ENCODE measurements around the gene HPSE2. TPM values are rescaled to one million over a fixed set of nuclear protein-coding genes. Genes with fewer than 3 reads are reported as not detected.

The HPSE2 gene
- total and polyA plus RNA-seq, 2 donors (not counting 1 experiment from before 2014, with no cell fraction given), result not detected

DNA sequence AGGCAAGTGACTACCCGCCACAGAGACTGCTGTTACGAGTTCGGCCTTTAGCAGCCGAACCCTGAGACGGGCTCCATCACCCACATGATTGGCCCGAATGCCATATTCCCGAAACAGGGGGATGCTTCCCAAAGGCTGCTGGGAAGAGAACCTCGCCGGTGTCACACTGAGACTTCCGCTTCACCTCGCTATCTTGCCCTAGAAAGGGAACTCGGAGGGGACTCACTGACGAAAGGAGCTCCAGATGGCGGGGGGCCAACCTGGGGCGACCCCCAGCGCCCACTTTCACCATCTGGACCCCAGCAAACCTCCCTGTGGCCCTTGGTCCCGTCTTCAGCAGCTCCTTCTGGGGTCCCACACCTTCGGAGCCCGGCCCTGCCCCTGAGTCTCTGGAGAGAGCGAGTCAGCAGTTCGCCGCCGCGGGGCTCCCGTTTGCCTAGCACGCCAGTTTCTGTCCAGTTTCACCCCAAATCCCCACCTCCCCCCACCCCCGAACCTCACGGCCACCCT lies 789.4 kb downstream of the HPSE2 start:
- peaks cover 28 to 39% of the 10 kb centered on the region in 2 donors for H3K4me1 ChIP-seq (ENCODE audit: control insufficient read depth in 2 of 2, insufficient read depth in 2 of 2, low read length in 2 of 2)
- peak overlapping the region; percentile 55 to 88 (median 82) for H3K4me3 ChIP-seq (ENCODE audit: control extremely low read depth in 1 of 5, extremely low read depth in 1 of 5, insufficient read depth in 1 of 5, low read depth in 2 of 5, low read length in 4 of 5)
- Mint-ChIP-seq H3K9me3 (ENCODE audit: insufficient read depth) (no peaks in the 10 kb centered on the region), H3K4me1 (peaks cover 55% of the 10 kb centered on the region), H3K4me3 (peak overlapping the region; percentile 90), H3K27ac (peak overlapping the region; percentile 95), H3K27me3 (no peaks in the 10 kb centered on the region)
- peak overlapping the region; percentile 94 to 97 for H3K27ac ChIP-seq (ENCODE audit: low read length in 2 of 2)
- H3K9me3 ChIP-seq (ENCODE audit: control extremely low read depth in 1 of 3, control insufficient read depth in 2 of 3, insufficient read depth in 1 of 3, low read length in 2 of 3), result no peaks in the 10 kb centered on the region
- H2AFZ ChIP-seq (ENCODE audit: insufficient read depth, low read depth, low read length, poor library complexity, severe bottlenecking), result peak overlapping the region; percentile 93
- WGBS (ENCODE audit: insufficient coverage), result 2% methylated on average over 23 of the region's 28 CpGs
- ATAC-seq (ENCODE audit: low read depth) (peak; percentile 12), DNase-seq (peak; percentile 78)
- H3K79me2 ChIP-seq (ENCODE audit: control insufficient read depth, insufficient read depth, low read length), result peaks cover 20% of the 10 kb centered on the region
- ChIA-PET CTCF (interaction anchor here (0.7 to 1.9 kb wide), 2 partner anchors 21 to 800 kb away, joined by 3 to 8 read pairs; no protein-coding TSS in a partner anchor), POLR2A (interaction anchor here (0.8 to 1.3 kb wide), 2 partner anchors 21 to 312 kb away, joined by 3 to 5 read pairs; partner anchors contain the start of gene R3HCC1L)
- TF ChIP-seq, protein P1, sequence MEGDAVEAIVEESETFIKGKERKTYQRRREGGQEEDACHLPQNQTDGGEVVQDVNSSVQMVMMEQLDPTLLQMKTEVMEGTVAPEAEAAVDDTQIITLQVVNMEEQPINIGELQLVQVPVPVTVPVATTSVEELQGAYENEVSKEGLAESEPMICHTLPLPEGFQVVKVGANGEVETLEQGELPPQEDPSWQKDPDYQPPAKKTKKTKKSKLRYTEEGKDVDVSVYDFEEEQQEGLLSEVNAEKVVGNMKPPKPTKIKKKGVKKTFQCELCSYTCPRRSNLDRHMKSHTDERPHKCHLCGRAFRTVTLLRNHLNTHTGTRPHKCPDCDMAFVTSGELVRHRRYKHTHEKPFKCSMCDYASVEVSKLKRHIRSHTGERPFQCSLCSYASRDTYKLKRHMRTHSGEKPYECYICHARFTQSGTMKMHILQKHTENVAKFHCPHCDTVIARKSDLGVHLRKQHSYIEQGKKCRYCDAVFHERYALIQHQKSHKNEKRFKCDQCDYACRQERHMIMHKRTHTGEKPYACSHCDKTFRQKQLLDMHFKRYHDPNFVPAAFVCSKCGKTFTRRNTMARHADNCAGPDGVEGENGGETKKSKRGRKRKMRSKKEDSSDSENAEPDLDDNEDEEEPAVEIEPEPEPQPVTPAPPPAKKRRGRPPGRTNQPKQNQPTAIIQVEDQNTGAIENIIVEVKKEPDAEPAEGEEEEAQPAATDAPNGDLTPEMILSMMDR (IDR thresholded peaks at IDR 0.05), result no peak
- TF ChIP-seq EZH2 (IDR thresholded peaks at IDR 0.05; ENCODE audit: borderline replicate concordance, insufficient read depth, low read depth, low read length, poor library complexity, severe bottlenecking), result no peak
- intact Hi-C loops (cut with micrococcal nuclease), result loop anchor here (1.0 to 2.0 kb wide), 4 partner anchors 21 to 1175 kb away; partner anchors contain the start of genes GOT1, R3HCC1L and SLC25A28
- peak overlapping the region; percentile 96 for H3K9ac ChIP-seq (ENCODE audit: low read length)
- peaks cover 14% of the 10 kb centered on the region for H4K20me1 ChIP-seq (ENCODE audit: control insufficient read depth, insufficient read depth, low read length, poor library complexity, severe bottlenecking)
- H3K36me3 ChIP-seq (replicated peaks in 1 of 2; ENCODE audit: control extremely low read depth in 1 of 2, control insufficient read depth in 1 of 2, extremely low read depth in 1 of 2, insufficient read depth in 2 of 2, low read length in 1 of 2), result peaks cover 0 to 37% of the 10 kb centered on the region in 2 experiments
- peak overlapping the region; percentile 86 for H3K4me2 ChIP-seq (replicated peaks; ENCODE audit: low read depth, low read length, poor library complexity, severe bottlenecking)
- H3K27me3 ChIP-seq (replicated peaks in 1 of 4; ENCODE audit: control extremely low read depth in 1 of 4, control insufficient read depth in 3 of 4, insufficient read depth in 4 of 4, low read length in 3 of 4), result no peaks in the 10 kb centered on the region

DNA sequence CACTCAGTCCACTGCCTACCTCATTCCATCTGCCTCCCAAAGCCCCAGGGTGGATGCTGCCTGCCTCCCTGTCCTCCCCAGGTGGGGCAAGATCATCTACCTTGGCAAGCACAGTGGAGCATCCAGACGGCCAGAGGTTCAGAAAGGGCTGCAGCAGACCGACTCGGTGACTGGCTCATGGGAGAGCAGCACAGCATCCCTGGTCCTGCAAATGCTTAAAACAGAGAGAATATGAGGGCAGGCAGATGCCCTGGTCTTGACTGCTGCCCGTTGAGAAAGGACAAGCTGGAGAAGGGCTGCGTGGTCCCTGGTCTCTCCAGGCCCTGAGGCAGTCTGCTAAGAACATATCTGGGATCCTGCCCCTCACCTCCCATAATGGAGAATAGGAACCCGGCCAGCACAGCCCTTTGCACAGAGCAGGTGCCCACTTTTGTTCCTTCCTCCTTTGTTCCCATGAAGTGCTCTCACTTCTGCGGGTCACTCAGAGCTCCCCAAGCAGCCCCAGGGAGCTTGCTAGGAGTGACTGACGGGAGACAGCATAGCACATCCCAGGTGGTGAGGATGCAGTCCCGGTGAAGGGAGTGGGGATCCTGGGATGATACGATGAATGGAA lies 790.3 kb downstream of the HPSE2 start:
- Histone ChIP-seq H3K4me1 (ENCODE audit: control insufficient read depth in 2 of 2, insufficient read depth in 2 of 2, low read length in 2 of 2) (peaks cover 28 to 39% of the 10 kb centered on the region in 2 donors), H4K20me1 (ENCODE audit: control insufficient read depth, insufficient read depth, low read length, poor library complexity, severe bottlenecking) (peaks cover 14% of the 10 kb centered on the region), H3K4me2 (replicated peaks; ENCODE audit: low read depth, low read length, poor library complexity, severe bottlenecking) (peak overlapping the region; percentile 86), H2AFZ (ENCODE audit: insufficient read depth, low read depth, low read length, poor library complexity, severe bottlenecking) (no peak overlapping the region), H3K9ac (ENCODE audit: low read length) (peak overlapping the region; percentile 96), H3K79me2 (ENCODE audit: control insufficient read depth, insufficient read depth, low read length) (peaks cover 20% of the 10 kb centered on the region), H3K4me3 (ENCODE audit: control extremely low read depth in 1 of 5, extremely low read depth in 1 of 5, insufficient read depth in 1 of 5, low read depth in 2 of 5, low read length in 4 of 5) (peak overlapping the region in 3 of 5 experiments; percentile 77 to 88 (median 82)), H3K36me3 (replicated peaks in 1 of 2; ENCODE audit: control extremely low read depth in 1 of 2, control insufficient read depth in 1 of 2, extremely low read depth in 1 of 2, insufficient read depth in 2 of 2, low read length in 1 of 2) (peaks cover 0 to 42% of the 10 kb centered on the region in 2 experiments), H3K9me3 (ENCODE audit: control extremely low read depth in 1 of 3, control insufficient read depth in 2 of 3, insufficient read depth in 1 of 3, low read length in 2 of 3) (no peaks in the 10 kb centered on the region), H3K27ac (ENCODE audit: low read length in 2 of 2) (peak overlapping the region; percentile 94 to 97), H3K27me3 (replicated peaks in 1 of 4; ENCODE audit: control extremely low read depth in 1 of 4, control insufficient read depth in 3 of 4, insufficient read depth in 4 of 4, low read length in 3 of 4) (no peaks in the 10 kb centered on the region)
- Mint-ChIP-seq H3K9me3 (ENCODE audit: insufficient read depth) (no peaks in the 10 kb centered on the region), H3K27ac (peak overlapping the region; percentile 95), H3K4me1 (peaks cover 58% of the 10 kb centered on the region), H3K4me3 (peak overlapping the region; percentile 90), H3K27me3 (no peaks in the 10 kb centered on the region)
- WGBS (ENCODE audit: insufficient coverage), result 90% methylated on average over 9 of the region's 10 CpGs
- POLR2A ChIA-PET, result no interaction called here
- no peak for ATAC-seq (ENCODE audit: low read depth)
- intact Hi-C loops (cut with micrococcal nuclease), result no loop called here
- CTCF ChIA-PET, result interaction anchor here (1.9 kb wide), 1 partner anchor 22 kb away, joined by 8 read pairs; no protein-coding TSS in a partner anchor
- TF ChIP-seq EZH2 (IDR thresholded peaks at IDR 0.05; ENCODE audit: borderline replicate concordance, insufficient read depth, low read depth, low read length, poor library complexity, severe bottlenecking), result no peak
- TF ChIP-seq, protein P1 (IDR thresholded peaks at IDR 0.05), result no peak
- DNase-seq, result peak; percentile 38
